Stimulated activated CD4-positive, alpha-beta T cell treated with anti-CD3 and anti-CD28 coated beads, Interleukin-1b, Interleukin-23, amount 100 ng/mL, for 48 hours (primary cell): ENCODE measurements around the gene CTSE.
A peak's percentile ranks its signal among the peaks of the same experiment; 100 is the strongest.
"Not testable (repeated sequence)": the region's sequence is repeated elsewhere in the genome, so short reads cannot be mapped to it uniquely, and the experiment has no call there.

Source experiments
- DNase-seq: peaks from one replicate; pipeline ENCODE4 v3.0.0-alpha.2; 2020

The CTSE gene

DNA sequence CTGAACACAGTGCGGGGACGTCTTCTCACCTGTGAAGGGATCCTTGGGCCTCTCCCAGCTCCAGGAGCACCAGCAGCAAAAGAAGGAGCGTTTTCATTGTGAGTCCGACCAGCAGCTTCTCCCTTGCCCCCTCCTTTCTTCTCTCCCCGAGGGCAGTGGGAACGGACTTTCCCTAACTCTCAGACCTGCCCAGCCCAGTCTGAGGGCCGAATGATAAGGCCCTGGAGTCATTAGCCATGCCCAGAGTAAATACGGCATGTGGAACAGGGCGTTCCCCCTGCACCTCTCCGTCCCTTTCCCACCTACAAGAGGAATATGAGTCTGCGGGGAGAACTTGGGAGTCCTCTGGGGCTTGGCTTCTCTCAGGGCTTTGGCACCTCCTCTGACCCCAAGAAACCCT is at the start of gene CTSE:
Gene CTSE, minus strand, starts transcription at position 201 of the 400 bp plus-strand sequence. Its CDS starts 104 bp downstream, at position 97.
- no peak for DNase-seq

DNA sequence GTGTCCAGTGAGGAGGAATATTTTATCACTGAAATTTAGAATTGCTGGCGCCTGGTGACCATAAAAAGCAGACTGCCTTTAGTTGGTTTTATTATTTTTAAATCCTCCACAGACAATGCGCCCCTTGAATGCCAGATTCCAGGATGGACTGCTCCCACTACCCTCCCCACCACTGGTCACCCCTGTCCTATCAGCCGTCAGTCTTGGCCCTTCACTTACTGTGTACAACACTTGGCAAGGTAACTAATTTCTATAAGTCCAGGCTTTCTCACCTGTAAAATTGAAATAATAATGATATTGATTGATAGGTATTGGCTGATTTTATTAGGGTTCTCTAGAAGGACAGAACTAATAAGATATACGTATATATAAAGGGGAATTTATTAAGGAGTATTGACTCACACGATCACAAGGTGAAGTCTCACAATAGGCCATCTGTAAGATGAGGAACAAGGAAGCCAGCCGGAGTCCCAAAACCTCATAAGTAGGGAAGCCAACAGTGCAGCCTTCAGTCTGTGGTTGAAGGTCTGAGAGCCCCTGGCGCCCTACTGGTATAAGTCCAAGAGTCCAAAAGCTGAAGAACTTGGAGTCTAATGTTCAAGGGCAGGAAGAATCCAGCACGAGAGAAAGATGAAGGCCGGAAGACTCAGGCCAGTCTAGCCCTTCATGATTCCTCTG is 47.1 kb upstream of the CTSE start:
- no peak for DNase-seq

- DNase-seq, result no peak
Observed at GRCh38 chr1:206068314-206068713, 44.6 kb upstream of the CTSE start.

DNA sequence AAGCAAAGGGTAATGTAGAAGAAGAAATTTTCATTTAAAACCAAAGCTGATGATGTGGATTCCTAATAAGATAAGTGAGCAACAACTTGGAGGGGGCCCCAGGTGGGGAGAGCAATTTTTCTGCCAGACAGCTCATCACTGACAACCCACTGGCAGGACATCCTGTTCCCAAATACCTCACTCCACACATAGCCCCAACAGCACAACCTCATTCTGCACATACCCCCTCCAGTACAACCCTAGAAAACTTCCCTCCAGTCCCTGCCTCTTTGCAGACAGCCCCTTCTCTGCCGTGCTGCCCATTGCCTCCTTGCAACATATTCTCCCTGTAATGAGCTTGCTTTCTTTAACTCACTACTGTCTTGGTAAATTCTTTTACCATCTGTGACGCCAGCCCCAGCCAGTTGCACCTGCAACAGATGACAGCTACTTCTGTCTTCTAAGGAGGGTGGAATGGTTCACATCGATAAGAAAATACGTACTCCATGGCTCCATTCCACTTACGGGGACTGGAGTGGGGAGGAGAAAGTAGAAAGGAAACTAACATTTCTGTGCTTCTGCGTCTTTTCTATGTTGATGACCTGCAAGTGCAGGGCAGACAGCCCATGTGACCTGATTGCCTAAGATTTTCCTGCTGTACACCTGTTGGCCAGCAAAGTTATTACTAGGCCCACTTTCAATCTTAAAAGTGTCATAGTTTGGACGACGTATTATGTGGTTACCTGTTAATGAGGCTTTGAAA is 44.0 kb upstream of the CTSE start:
- DNase-seq, result no peak

- DNase-seq, result no peak
Observed at GRCh38 chr1:206066479-206067171, 42.9 kb upstream of the CTSE start.

DNA sequence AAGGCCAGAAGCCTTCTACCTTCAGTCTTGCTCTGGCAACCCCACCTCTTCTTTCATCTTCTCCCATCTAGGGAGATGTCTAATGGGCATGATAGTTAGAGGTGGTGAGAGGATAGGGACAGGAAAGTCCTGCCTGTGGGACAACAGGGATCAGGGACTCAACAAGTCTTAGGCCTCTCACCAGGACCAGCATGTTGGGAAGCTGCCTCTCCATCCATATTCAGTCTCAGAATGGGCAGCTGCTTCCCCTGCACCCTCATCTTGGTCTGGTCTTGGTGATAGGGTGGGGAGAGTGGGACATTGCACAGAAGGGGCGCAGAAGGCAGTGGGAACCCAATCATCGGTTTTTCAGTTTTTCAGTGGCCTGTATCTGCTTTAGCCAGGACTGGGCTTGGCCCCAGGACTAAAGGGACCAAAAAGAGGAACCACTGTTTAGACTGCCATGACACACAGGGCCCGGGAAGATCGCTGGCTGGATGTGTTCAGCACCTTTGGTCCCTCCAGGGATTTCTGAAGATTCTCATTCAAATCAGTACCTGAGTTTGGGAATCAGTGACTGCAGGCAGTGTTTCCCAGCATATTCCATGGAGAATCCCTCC is 42.0 kb upstream of the CTSE start:
- DNase-seq, result no peak

DNA sequence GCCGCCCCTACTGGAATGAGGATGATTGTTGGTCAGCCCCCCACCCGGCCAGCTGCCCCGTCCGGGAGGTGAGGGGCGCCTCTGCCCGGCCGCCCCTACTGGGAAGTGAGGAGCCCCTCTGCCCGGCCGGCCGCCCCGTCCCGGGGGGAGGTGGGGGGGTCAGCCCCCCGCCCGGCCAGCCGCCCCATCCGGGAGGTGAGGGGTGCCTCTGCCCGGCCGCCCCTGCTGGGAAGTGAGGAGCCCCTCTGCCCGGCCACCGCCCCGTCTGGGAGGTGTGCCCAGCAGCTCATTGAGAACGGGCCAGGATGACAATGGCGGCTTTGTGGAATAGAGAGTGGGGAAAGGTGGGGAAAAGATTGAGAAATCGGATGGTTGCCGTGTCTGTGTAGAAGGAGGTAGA is 40.8 kb upstream of the CTSE start:
- DNase-seq, result not testable (repeated sequence)

DNA sequence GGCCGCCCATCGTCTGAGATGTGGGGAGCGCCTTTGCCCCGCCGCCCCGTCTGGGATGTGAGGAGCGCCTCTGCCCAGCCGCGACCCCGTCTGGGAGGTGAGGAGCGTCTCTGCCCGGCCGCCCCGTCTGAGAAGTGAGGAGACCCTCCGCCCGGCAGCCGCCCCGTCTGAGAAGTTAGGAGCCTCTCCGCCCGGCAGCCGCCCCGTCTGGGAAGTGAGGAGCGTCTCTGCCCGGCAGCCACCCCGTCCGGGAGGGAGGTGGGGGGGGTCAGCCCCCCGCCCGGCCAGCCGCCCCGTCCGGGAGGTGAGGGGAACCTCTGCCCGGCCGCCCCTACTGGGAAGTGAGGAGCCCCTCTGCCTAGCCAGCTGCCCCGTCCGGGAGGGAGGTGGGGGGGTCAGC is 40.3 kb upstream of the CTSE start:
- DNase-seq, result not testable (repeated sequence)

DNA sequence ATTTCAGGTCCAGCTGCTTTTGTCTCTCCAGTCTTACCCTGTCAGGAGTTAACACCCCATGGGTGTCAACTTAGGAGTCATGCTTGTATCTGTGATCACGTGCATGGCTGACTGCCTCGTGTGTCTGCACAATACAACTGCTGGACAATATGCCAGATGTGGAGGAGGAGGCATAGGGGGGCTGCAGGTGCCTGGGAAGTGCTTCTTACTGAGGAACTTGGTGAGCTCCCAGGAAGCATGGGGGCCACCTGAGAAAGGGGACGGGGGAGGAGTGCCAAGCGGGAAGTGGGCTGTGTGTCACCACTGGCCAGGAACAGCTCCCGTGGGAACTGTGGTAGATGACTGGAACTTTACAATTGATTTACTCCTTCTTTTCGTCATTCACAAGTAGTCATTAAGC is 38.8 kb upstream of the CTSE start:
- DNase-seq, result no peak

DNA sequence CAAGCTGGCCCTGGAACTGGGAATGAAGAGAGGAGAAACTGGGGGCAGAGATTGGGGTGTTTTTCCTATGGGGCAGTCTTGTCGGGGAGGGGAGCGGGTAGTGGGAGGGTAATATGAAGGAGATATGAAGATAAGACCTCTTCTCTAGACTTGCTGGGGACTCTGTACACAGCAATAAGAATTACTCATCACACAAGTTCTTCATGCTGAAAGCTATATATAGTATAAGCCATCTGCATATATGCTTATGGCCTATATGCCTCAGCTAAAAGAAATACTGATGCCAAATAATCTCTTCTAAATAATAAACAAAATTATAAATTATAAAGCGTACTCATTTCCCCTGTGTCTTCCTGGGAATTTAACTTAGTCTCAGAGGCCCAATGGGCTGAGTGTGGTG is 37.1 kb upstream of the CTSE start:
- no peak for DNase-seq

DNA sequence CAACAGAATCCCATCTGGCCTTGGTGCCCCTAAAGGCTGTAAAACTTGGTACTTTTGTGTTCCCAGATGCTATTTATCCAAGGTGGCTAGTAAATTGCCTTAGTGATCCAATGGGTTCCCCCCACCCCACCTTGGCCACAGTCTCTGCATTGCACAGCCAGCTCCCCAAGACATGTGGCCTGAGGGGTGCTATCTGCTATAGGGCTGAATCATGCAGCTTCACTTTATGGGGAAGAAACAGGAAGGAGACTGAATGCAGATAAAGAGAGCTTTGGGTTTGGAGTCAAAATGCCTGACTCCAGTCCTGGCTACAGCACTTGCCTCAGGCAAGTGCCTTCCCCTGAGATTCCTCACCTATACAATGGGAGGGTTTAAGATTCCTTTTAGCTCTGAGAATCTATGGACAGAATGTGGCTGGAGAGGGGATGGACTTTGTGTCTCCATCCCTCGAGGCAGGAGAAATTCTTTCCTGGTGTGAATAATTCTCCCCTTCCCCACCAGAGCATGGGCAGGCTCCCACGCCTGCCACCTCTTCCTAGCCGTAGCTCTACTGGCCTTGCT is 35.7 kb upstream of the CTSE start:
- DNase-seq, result no peak

GRCh38 chr1:206058927-206059292 is 35.2 kb upstream of the CTSE start:
- no peak for DNase-seq

DNA sequence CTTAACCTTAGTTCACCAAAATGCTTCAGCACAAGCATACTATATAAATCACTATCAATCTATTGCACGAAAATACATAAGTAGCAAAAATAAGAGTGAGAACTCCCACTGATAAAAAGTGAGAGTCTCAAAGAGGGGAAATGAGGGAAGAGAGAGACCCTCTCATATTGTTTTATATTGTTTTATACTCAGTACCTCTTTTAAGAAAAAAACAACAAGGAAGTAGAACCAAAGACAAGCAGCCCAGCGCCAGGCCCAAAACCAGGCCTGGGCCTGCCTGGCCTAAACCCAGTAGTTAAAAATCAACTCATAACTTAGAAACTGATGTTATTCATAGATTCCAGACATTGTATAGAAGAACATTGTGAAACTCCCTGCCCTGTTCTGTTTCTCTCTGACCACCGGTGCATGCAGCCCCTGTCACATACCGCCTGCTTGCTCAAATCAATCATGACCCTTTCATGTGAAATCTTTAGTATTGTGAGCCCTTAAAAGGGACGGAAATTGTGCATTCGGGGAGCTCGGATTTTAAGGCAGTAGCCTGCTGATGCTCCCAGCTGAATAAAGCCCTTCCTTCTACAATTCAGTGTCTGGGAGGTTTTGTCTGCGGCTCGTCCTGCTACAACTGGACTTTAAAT is 34.7 kb upstream of the CTSE start:
- not testable (repeated sequence) for DNase-seq

- not testable (repeated sequence) for DNase-seq
Observed at GRCh38 chr1:206055639-206056323, 32.1 kb upstream of the CTSE start.

DNA sequence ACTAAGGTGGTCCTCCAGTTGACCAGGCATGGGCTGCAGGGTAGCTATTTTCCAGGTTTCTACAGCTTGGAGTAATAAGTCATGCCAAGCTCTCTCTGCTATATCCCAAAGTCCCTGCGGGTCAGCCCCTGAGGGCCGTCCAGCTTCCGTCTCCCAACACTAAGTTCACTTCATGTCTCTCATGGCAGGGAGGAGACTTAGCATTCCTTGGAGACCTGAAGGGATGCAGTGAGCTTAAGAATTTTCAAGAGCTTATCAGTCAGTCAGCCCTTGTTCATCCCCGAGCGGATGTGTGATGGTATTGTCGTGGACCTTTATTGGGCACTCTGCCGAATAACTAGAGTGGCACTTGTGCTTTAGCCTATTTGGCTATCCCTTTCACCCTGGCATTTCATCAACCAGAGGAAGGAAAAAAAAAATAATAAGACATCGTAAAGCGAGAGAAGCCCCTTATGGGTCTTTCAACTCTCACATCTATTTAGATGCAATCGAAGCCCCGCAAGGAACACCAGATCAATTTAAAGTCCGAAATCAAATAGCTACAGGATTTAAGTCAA is 31.5 kb upstream of the CTSE start:
- DNase-seq, result not testable (repeated sequence)

DNA sequence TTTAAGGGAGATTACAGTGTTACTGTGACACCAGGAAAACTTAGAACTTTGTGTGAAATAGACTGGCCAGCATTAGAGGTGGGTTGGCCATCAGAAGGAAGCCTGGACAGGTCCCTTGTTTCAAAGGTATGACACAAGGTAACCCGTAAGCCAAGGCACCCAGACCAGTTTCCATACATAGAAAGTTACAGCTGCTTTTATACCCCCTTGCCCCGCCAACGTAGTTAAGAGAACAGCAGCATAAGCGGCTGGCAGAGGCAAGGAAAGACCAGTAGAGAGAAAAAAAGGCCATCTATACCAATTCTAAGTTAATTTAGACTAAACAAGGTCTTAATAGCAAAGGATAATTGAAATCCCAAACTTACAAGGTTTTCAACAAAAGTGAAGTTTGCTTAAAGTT is 29.9 kb upstream of the CTSE start:
- DNase-seq, result not testable (repeated sequence)

DNA sequence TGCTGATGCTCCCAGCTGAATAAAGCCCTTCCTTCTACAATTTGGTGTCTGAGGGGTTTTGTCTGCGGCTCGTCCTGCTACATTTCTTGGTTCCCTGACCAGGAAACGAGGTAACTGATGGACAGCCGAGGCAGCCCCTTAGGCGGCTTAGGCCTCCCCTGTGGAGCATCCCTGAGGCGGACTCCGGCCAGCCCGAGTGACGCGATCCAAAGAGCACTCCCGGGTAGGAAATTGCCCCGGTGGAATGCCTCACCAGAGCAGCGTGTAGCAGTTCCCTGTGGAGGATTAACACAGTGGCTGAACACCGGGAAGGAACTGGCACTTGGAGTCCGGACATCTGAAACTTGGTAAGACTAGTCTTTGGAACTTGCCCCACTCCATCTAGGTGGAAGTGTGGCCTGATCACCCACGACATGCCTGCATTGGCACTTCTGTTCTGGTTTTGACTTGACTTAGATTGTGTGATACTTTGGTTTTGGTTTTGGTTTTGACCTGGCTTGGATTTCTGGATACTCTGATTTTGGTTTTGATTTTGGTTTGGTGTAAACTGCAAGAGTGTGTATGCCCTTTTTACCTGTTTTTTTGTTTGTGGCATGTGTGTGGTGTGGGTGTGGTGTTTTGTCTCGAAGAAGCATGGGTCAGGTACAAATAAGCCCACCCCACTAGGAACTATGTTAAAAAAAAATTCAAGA is 29.4 kb upstream of the CTSE start, which contains the start of gene RHEX:
Gene RHEX, plus strand, starts transcription at position 255 of the 692 bp plus-strand sequence. CDS start 44,656 bp downstream, outside the sequence.
- peak; percentile 12 for DNase-seq

DNA sequence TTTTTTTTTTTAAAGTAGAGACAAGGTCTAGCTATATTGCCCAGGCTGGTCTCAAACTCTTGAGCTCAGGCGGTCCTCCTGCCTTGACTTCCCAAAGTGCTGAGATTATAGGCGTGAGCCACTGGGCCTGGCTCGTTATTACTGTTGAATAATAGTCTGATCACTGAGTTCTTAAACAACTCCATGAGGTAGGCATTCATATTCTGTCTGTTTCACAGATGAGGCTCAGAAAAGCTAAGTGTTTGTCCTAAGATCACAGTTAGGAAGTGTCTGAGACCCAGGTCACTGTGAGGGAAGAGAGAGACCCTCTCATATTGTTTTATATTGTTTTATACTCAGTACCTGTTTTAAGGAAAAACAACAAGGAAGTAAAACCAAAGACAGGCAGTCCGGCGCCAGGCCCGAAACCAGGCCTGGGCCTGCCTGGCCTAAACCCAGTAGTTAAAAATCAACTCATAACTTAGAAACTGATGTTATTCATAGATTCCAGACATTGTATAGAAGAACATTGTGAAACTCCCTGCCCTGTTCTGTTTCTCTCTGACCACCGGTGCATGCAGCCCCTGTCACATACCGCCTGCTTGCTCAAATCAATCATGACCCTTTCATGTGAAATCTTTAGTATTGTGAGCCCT is 28.7 kb upstream of the CTSE start:
- not testable (repeated sequence) for DNase-seq

- peak; percentile 55 for DNase-seq
Observed at GRCh38 chr1:206050655-206051235, 27.1 kb upstream of the CTSE start.
